SIG-M5 (cell line): ENCODE measurements around the gene PNPLA8.
"Not testable (repeated sequence)": the region's sequence is repeated elsewhere in the genome, so short reads cannot be mapped to it uniquely, and the experiment has no call there.

Experiments
- DNase-seq: peaks from one replicate; lab custom pipeline; 2025; lab: John Stamatoyannopoulos, UW

PNPLA8 gene

GRCh38 chr7:108525985-108526767, at the start of gene PNPLA8:
TSS of gene PNPLA8 (minus strand) at chr7:108526135. CDS start at chr7:108515491, 10,644 bp downstream.
- DNase-seq = peak; percentile 80

DNA sequence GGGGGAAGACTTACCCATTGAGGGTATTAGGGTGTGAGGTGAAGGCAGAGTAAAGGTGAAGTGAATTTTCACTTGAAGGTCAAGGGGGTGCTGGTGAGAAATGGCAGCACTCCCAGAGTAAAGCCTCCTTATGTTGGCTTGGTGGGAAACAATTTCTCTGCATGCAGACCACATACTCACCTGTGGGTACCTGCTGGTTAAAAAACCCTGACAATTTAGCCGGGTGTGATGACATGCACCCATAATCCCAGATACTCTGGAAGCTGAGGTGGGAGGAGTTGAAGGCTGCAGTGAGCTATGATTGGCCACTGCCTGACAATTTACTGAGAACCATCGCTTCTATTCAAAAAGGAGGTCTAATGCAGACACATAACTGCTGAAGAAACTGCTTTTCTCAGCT, 49.2 kb upstream of the PNPLA8 start:
- DNase-seq = no peak

GRCh38 chr7:108572480-108572879, 46.5 kb upstream of the PNPLA8 start:
- no peak for DNase-seq

- no peak for DNase-seq
Measured at GRCh38 chr7:108570146-108570755, 44.3 kb upstream of the PNPLA8 start.

DNA sequence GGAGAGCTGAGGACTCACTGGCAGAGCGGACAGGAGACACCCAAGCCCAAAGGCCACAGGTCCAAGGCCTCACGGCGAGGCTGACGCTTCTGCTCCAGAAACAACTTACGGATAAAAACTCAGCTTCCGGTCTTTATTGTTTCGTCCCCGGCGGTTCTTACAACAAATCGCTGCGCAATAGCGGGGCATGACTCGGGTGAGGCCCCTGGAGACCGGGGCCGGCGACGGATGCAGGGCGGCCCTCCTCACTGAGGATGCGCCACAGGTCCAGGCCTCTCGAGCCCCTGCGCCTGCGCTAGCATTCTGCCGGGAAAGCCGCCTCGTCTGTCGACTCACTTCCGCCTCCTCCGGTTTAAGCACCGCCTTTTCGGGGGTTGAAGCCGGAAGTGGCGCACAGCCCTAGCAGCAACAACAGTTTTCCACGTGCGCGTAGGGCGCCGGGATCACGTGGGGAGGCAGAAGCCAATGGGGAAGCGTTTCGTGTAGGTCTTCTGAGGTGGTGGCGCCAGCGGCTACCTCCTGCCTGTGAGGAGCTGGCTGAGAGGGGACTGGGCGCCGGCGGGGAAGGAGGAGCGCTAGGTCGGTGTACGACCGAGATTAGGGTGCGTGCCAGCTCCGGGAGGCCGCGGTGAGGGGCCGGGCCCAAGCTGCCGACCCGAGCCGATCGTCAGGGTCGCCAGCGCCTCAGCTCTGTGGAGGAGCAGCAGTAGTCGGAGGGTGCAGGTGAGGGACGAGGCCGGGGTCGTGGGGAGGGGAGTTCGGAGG, 43.6 kb upstream of the PNPLA8 start, which contains the start of the genes DNAJB9 and THAP5:
Gene DNAJB9 (plus strand): TSS at position 494 of the 765 bp plus-strand sequence. CDS start 1,853 bp downstream, outside the sequence.
Gene THAP5 (minus strand): TSS at position 326 of the 765 bp plus-strand sequence. CDS start 137 bp downstream, at position 189.
- DNase-seq = peak; percentile 85

DNA sequence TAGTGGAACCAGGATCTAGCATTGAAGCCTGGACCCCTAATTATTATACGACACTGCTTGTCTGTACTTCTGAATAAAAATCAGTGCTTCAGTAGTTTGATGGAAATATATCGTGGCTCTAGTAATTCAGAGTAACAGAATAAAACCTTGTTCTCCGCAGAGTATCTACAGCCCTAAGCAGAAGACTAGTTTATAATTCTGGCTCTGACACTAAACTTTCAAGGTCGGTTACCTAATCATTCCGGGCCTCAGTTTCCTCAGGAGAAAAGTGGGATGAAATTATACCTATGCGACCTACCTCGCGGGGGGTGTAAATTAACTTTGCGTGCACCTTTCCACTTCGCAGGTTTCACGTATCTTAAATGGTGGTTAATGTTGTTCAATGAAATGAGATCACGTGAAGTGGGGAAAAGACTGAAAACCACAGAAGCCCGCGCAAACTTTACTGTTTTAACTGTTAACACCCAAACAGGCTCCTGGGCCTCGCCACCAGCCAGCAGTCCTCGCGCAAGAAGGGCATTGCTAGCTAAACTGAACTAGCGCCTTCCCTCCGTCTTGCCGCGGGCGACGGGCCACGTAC, 43.0 kb upstream of the PNPLA8 start:
- DNase-seq = no peak

DNA sequence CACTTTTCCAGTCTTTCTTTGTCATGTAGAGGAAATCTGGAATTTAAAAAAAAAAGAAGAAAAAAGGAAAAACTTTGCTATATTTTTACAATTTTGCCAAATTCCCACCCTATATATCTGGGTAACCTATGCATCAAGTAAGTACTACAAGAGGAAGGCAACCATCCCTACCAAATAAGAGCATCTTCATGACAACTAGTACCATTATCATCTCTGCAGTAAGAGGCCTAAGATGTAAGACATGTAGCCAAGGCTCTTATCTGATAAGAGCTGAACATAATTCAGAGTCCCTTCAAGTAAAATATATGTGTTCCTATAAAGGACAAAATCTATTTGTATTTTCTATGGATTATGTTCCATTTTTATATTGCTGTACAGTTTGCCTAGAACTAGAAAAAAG, 40.1 kb upstream of the PNPLA8 start:
- DNase-seq = no peak

DNA sequence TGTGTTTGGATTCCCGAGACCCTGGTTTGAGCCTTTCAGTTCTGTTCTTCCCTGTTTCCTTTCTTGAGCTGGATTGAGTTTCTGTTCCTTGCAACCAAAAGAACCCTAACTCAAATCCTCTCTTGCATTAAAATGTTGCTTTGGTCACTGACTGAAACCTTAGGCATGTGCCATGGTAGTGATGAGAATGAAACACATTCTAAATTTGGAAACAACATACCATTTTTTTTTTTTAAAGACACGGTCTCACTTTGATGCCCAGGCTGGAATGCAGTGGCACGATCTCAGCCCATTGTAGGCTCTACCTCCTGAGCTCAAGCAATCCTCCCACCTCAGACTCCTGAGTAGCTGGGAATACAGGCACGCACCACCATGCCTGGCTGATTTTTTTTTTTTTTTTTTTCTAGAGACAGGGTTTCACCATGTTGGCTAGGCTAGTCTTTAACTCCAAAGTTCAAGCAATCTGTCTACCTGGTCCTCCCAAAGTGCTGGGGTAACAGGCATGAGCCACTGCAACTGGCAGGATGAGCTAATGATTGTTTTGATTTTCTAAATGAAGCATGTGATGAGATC, 35.2 kb upstream of the PNPLA8 start:
- DNase-seq = no peak

DNA sequence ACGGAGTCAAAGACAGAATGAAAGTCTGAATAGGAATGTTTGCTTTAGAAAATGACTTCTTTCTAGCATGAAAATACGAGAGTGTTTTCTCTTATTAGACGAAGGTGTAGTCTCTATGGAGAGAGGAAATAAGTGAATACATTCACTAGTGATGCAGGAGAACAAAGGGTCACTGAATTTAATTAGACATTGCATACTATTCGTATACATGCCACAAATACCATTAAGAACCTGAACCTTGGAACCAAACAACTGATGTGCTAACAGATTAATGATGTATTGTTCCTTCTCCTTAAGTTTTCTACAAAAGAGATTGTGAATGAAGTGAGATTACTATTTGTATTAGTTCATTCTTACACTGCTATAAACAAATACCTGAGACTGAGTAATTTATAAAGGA, 33.3 kb upstream of the PNPLA8 start:
- DNase-seq = no peak

- DNase-seq = no peak
Measured at GRCh38 chr7:108557617-108558016, 31.7 kb upstream of the PNPLA8 start.

- DNase-seq = no peak
Measured at GRCh38 chr7:108557191-108557590, 31.3 kb upstream of the PNPLA8 start.

DNA sequence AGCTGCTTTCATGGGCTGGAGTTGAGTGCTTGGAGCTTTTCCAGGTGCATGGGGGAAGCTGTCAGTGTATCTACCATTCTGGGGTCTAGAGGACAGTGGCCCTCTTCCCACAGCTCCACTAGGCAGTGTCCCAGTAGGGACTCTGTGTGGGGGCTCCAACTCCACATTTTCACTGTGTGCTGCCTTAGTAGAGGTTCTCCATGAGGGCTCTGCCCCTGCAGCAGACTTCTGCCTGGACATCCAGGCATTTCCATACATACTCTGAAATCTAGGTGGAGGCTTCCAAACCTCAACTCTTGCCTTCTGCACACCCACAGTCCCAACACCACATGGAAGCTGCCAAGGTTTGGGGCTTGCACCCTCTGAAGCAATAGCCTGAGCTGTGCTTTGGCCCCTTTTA, 30.7 kb upstream of the PNPLA8 start:
- DNase-seq = not testable (repeated sequence)

- not testable (repeated sequence) for DNase-seq
Measured at GRCh38 chr7:108548141-108548896, 22.4 kb upstream of the PNPLA8 start.

- no peak for DNase-seq
Measured at GRCh38 chr7:108541478-108541877, 15.5 kb upstream of the PNPLA8 start.

DNA sequence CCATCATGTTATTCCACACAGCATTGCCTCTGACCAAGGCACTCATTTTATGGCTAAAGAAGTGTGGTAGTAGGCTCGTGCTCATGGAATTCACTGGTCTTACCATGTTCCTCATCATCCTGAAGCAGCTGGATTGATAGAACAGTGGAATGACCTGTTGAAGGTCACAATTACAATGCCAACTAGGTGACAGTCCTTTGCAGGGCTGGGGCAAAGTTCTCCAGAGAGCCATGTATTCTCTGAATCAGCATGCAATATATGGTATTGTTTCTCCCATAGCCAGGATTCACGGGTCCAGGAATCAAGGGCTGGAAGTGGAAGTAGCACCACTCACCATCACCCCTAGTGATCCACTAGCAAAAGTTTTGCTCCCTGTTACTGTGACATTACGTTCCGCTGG, 12.8 kb upstream of the PNPLA8 start:
- not testable (repeated sequence) for DNase-seq

DNA sequence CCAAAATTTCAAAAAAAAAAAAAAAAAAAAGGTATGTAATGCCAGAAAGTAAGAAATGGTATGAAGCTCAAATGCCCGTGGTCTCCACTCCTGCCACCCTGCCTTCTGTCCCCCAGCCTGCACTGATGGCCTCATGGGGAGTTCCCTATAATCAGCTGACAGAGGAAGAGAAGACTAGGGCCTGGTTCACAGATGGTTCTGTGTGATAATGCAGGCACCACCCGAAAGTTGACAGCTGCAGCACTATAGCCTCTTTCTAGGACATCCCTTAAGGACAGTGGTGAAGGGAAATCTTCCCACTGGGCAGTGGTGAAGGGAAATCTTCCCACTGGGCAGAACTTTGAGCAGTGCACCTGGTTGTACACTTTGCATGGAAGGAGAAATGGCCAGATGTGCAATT, 12.3 kb upstream of the PNPLA8 start:
- not testable (repeated sequence) for DNase-seq

DNA sequence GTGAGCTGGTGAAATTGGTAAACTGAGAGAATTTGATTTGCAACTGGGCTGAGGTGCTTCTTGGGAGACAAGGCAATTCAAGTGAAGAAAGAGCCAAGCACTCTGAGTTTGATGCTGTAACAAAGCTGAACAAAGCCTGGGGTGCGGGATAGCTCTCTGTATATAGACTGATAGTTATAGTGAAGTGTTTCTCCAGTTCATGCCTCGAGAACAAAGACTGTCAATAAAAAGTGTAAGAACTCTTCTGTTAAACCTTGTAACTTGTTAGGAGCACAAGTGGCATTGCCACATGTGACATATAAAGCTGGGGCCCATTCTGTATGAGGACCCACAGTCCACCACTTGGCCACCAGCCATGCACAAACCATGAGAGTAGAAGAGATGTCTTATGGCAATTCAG, 11.3 kb upstream of the PNPLA8 start:
- DNase-seq = no peak

- no peak for DNase-seq
Measured at GRCh38 chr7:108535744-108536143, 9.8 kb upstream of the PNPLA8 start.

DNA sequence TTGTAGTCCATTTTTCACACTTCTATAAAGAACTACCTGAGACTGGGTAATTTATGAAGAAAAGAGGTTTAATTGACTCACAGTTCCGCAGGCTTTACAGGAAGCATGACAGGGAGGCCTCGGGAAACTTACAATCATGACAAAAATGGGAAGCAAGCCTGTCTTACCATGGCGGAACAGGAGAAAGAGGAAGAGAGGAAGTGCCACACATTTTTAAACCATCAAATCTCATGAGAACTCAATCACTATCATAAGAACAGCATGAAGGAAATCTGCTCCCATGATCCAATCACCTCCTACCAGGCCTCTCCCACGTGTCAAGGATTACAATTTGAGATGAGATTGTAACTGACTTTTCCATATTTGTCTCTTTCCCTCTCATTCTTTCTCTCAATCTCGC, 9.3 kb upstream of the PNPLA8 start:
- no peak for DNase-seq

GRCh38 chr7:108533712-108534111, 7.8 kb upstream of the PNPLA8 start:
- DNase-seq = no peak

GRCh38 chr7:108529341-108529740, 3.4 kb upstream of the PNPLA8 start:
- no peak for DNase-seq
